ENCODE measurements around the gene KRTAP3-3.

KRTAP3-3 gene

GRCh38 chr17:41012326-41013120, 18.6 kb upstream of the KRTAP3-3 start:
- Histone ChIP-seq H3K9me3 (ENCODE audit: low read depth, low read length) (no peaks in the 10 kb centered on the region), H3K4me3 (peak overlapping the region; percentile 23; the same call in 1 of the 2 replicates), H3K9ac (ENCODE audit: insufficient read length) (no peak overlapping the region), H3K27ac (peak overlapping the region; percentile 95), H3K36me3 (ENCODE audit: insufficient read depth, low read length) (no peaks in the 10 kb centered on the region)
- no peak for DNase-seq (ENCODE audit: low read depth, low spot score)
- no peak for TF ChIP-seq POLR2AphosphoS5 (IDR thresholded peaks at IDR 0.05; ENCODE audit: borderline replicate concordance, low read depth, low read length)

GRCh38 chr17:41010441-41010840, 16.5 kb upstream of the KRTAP3-3 start:
- H3K9me3 ChIP-seq (ENCODE audit: low read depth, low read length) = no peaks in the 10 kb centered on the region
- TF ChIP-seq EZH2 (IDR thresholded peaks at IDR 0.05) (no peak), FOXP2 (optimal IDR thresholded peaks at IDR 0.05; ENCODE audit: control extremely low read depth, extremely low read length, insufficient read depth) (no peak), POLR2AphosphoS5 (IDR thresholded peaks at IDR 0.05; ENCODE audit: borderline replicate concordance, low read depth, low read length) (no peak)
- H3K27ac ChIP-seq = peak overlapping the region; percentile 56; the same call in 1 of the 2 replicates
- H3K36me3 ChIP-seq (ENCODE audit: insufficient read depth, low read length) = no peaks in the 10 kb centered on the region
- H3K9ac ChIP-seq (ENCODE audit: insufficient read length) = no peak overlapping the region
- DNase-seq (ENCODE audit: low read depth, low spot score) = no peak
- no peak overlapping the region for H3K4me3 ChIP-seq

- no peak overlapping the region for H3K4me3 ChIP-seq
- no peaks in the 10 kb centered on the region for H3K9me3 ChIP-seq (ENCODE audit: low read depth, low read length)
- H3K36me3 ChIP-seq (ENCODE audit: insufficient read depth, low read length) = no peaks in the 10 kb centered on the region
- no peak overlapping the region for H3K9ac ChIP-seq (ENCODE audit: insufficient read length)
- peak overlapping the region; percentile 56; the same call in 1 of the 2 replicates for H3K27ac ChIP-seq
- TF ChIP-seq FOXP2 (optimal IDR thresholded peaks at IDR 0.05; ENCODE audit: control extremely low read depth, extremely low read length, insufficient read depth) (no peak), EZH2 (IDR thresholded peaks at IDR 0.05) (no peak), POLR2AphosphoS5 (IDR thresholded peaks at IDR 0.05; ENCODE audit: borderline replicate concordance, low read depth, low read length) (no peak)
- DNase-seq (ENCODE audit: low read depth, low spot score) = no peak
Measured at GRCh38 chr17:41009936-41010335, 16.0 kb upstream of the KRTAP3-3 start.

GRCh38 chr17:41009301-41009760, 15.4 kb upstream of the KRTAP3-3 start:
- no peak for DNase-seq (ENCODE audit: low read depth, low spot score)
- Histone ChIP-seq H3K27ac (peak overlapping the region; percentile 56; the same call in 1 of the 2 replicates), H3K36me3 (ENCODE audit: insufficient read depth, low read length) (no peaks in the 10 kb centered on the region), H3K9me3 (ENCODE audit: low read depth, low read length) (no peaks in the 10 kb centered on the region), H3K9ac (ENCODE audit: insufficient read length) (no peak overlapping the region), H3K4me3 (no peak overlapping the region)
- TF ChIP-seq POLR2AphosphoS5 (IDR thresholded peaks at IDR 0.05; ENCODE audit: borderline replicate concordance, low read depth, low read length) (no peak), FOXP2 (optimal IDR thresholded peaks at IDR 0.05; ENCODE audit: control extremely low read depth, extremely low read length, insufficient read depth) (no peak), EZH2 (IDR thresholded peaks at IDR 0.05) (no peak)

GRCh38 chr17:41008811-41009210, 14.8 kb upstream of the KRTAP3-3 start, which contains the start of gene KRTAP3-1:
TSS of gene KRTAP3-1 (minus strand) at chr17:41009128. CDS start at chr17:41009074, 54 bp downstream.
- Histone ChIP-seq H3K27ac (peak within 1 kb of the TSS; percentile 56; the same call in 1 of the 2 replicates), H3K4me3 (no peak within 1 kb of the TSS)
- no peak for DNase-seq (ENCODE audit: low read depth, low spot score)

GRCh38 chr17:41004397-41004796, 10.4 kb upstream of the KRTAP3-3 start:
- Histone ChIP-seq H3K4me3 (no peak overlapping the region), H3K27ac (no peak overlapping the region), H3K9me3 (ENCODE audit: low read depth, low read length) (no peaks in the 10 kb centered on the region), H3K36me3 (ENCODE audit: insufficient read depth, low read length) (no peaks in the 10 kb centered on the region), H3K9ac (ENCODE audit: insufficient read length) (no peak overlapping the region)
- TF ChIP-seq POLR2AphosphoS5 (IDR thresholded peaks at IDR 0.05; ENCODE audit: borderline replicate concordance, low read depth, low read length) (no peak), FOXP2 (optimal IDR thresholded peaks at IDR 0.05; ENCODE audit: control extremely low read depth, extremely low read length, insufficient read depth) (no peak)
- no peak for DNase-seq (ENCODE audit: low read depth, low spot score)

More at GRCh38 chr17:41008811-41009210, 14.8 kb upstream of the KRTAP3-3 start, which contains the start of gene KRTAP3-1:
- H3K36me3 ChIP-seq (ENCODE audit: insufficient read depth, low read length) = no peaks in the 10 kb centered on the region
- H3K9ac ChIP-seq (ENCODE audit: insufficient read length) = no peak within 1 kb of the TSS
- TF ChIP-seq POLR2AphosphoS5 (IDR thresholded peaks at IDR 0.05; ENCODE audit: borderline replicate concordance, low read depth, low read length) (no peak), FOXP2 (optimal IDR thresholded peaks at IDR 0.05; ENCODE audit: control extremely low read depth, extremely low read length, insufficient read depth) (no peak), EZH2 (IDR thresholded peaks at IDR 0.05) (no peak)
- no peaks in the 10 kb centered on the region for H3K9me3 ChIP-seq (ENCODE audit: low read depth, low read length)

- no peak for DNase-seq (ENCODE audit: low read depth, low spot score)
- no peak overlapping the region for H3K27ac ChIP-seq
Measured at GRCh38 chr17:41003926-41004325, 10.0 kb upstream of the KRTAP3-3 start.

GRCh38 chr17:41002814-41003213, 8.8 kb upstream of the KRTAP3-3 start:
- Histone ChIP-seq H3K27ac (no peak overlapping the region), H3K36me3 (ENCODE audit: insufficient read depth, low read length) (no peaks in the 10 kb centered on the region), H3K4me3 (no peak overlapping the region), H3K9ac (ENCODE audit: insufficient read length) (no peak overlapping the region), H3K9me3 (ENCODE audit: low read depth, low read length) (no peaks in the 10 kb centered on the region)
- TF ChIP-seq EZH2 (IDR thresholded peaks at IDR 0.05) = no peak
- TF ChIP-seq FOXP2 (optimal IDR thresholded peaks at IDR 0.05; ENCODE audit: control extremely low read depth, extremely low read length, insufficient read depth) = no peak
- no peak for TF ChIP-seq POLR2AphosphoS5 (IDR thresholded peaks at IDR 0.05; ENCODE audit: borderline replicate concordance, low read depth, low read length)
- no peak for DNase-seq (ENCODE audit: low read depth, low spot score)

More at GRCh38 chr17:41003926-41004325, 10.0 kb upstream of the KRTAP3-3 start:
- no peaks in the 10 kb centered on the region for H3K36me3 ChIP-seq (ENCODE audit: insufficient read depth, low read length)
- H3K9ac ChIP-seq (ENCODE audit: insufficient read length) = no peak overlapping the region
- no peak overlapping the region for H3K4me3 ChIP-seq
- no peak for TF ChIP-seq EZH2 (IDR thresholded peaks at IDR 0.05)
- TF ChIP-seq FOXP2 (optimal IDR thresholded peaks at IDR 0.05; ENCODE audit: control extremely low read depth, extremely low read length, insufficient read depth) = no peak
- TF ChIP-seq POLR2AphosphoS5 (IDR thresholded peaks at IDR 0.05; ENCODE audit: borderline replicate concordance, low read depth, low read length) = no peak
- H3K9me3 ChIP-seq (ENCODE audit: low read depth, low read length) = no peaks in the 10 kb centered on the region
